ENCODE measurements around the gene BMAL1. TPM values are rescaled to one million over a fixed set of nuclear protein-coding genes. Genes with fewer than 3 reads are reported as not detected.
A peak's percentile ranks its signal among the peaks of the same experiment; 100 is the strongest.

Gene BMAL1
- total and polyA plus RNA-seq, 2 of the 4 experiments (the other 2 are of a cell fraction), result 8.8 to 9.9 TPM

- H3K9me1 ChIP-seq (ENCODE audit: insufficient read depth, low read length), result peaks cover 38% of the 10 kb centered on the region
- ChIA-PET POLR2A (ENCODE audit: unreplicated experiment) (no interaction called here), CTCF (no interaction called here)
- H3K18ac ChIP-seq (ENCODE audit: low read depth, low read length), result no peak overlapping the region
- WGBS, 2 experiments (ENCODE audit: extremely low coverage in 2 of 2, insufficient read length in 1 of 2), result no CpG with 5 or more reads among the region's 1 CpG
- H2BK20ac ChIP-seq (ENCODE audit: low read depth, low read length), result no peak overlapping the region
- peak overlapping the region; percentile 52; the same call in 1 of the 2 replicates for H2AK5ac ChIP-seq (ENCODE audit: low read depth, low read length)
- H2BK5ac ChIP-seq (ENCODE audit: low read depth, low read length, poor library complexity, severe bottlenecking), result no peak overlapping the region
- no peaks in the 10 kb centered on the region; the same call in 1 of the 2 replicates for H3K36me3 ChIP-seq (ENCODE audit: control insufficient read depth, insufficient read depth, low read length)
- no peak overlapping the region for H2AFZ ChIP-seq (replicated peaks; ENCODE audit: low read length, poor library complexity)
- H2AK9ac ChIP-seq (replicated peaks; ENCODE audit: low read depth, low read length, poor library complexity), result no peak overlapping the region
- TF ChIP-seq SMC3 (IDR thresholded peaks at IDR 0.05; ENCODE audit: low read depth, low read length), result no peak
- TF ChIP-seq MXI1 (IDR thresholded peaks at IDR 0.05; ENCODE audit: borderline replicate concordance, low read depth, low read length), result no peak
- TF ChIP-seq FOS (IDR thresholded peaks at IDR 0.05; ENCODE audit: low read depth, low read length), result no peak
- TF ChIP-seq MAZ (IDR thresholded peaks at IDR 0.05; ENCODE audit: borderline replicate concordance, low read depth, low read length), result no peak
- no peak for TF ChIP-seq BHLHE40 (IDR thresholded peaks at IDR 0.05; ENCODE audit: low read depth, low read length)
- no peak for TF ChIP-seq RAD21 (IDR thresholded peaks at IDR 0.05; ENCODE audit: low read length)
- no peak for TF ChIP-seq CTCF (conservative IDR thresholded peaks at IDR 0.05; ENCODE audit: low read depth, low read length)
- TF ChIP-seq RFX5 (IDR thresholded peaks at IDR 0.05; ENCODE audit: low read depth, low read length), result no peak
- H2BK120ac ChIP-seq (ENCODE audit: low read depth, low read length), result no peak overlapping the region
- no peak overlapping the region for H3K4ac ChIP-seq (ENCODE audit: low read depth, low read length)
- no peak overlapping the region for H3K27ac ChIP-seq (ENCODE audit: insufficient read depth, low read length)
- in situ Hi-C loops (cut with MboI; ENCODE audit: low sequenced_read_pairs), result loop anchor here (25.0 kb wide), 1 partner anchor 1020 kb away; no protein-coding TSS in a partner anchor
- intact Hi-C loops (cut with micrococcal nuclease), result no loop called here
- H4K20me1 ChIP-seq (ENCODE audit: insufficient read depth, low read length), result no peaks in the 10 kb centered on the region
- no peaks in the 10 kb centered on the region for H3K9me3 ChIP-seq (ENCODE audit: control insufficient read depth, insufficient read depth, low read length)
- no peak overlapping the region for H2BK15ac ChIP-seq (ENCODE audit: low read depth, low read length)
- peaks cover 18% of the 10 kb centered on the region for H3K4me1 ChIP-seq (ENCODE audit: control insufficient read depth, insufficient read depth, low read length)
- no peak overlapping the region for H4K91ac ChIP-seq (ENCODE audit: insufficient read depth, low read depth, low read length)
- no peak overlapping the region; the same call in 1 of the 2 replicates for H3K56ac ChIP-seq (ENCODE audit: extremely low read depth, insufficient read depth, low read length)
- no peak for ATAC-seq (ENCODE audit: low read depth)
- no peak overlapping the region for H4K8ac ChIP-seq (ENCODE audit: low read depth in 2 of 2, low read length in 2 of 2)
- H4K5ac ChIP-seq (ENCODE audit: low read depth, low read length), result no peak overlapping the region
- H3K27me3 ChIP-seq (ENCODE audit: control insufficient read depth, insufficient read depth, low read length), result no peaks in the 10 kb centered on the region
- no TSS peak for BruUV-seq (replicated peaks)
- no peak overlapping the region for H3K14ac ChIP-seq (replicated peaks; ENCODE audit: low read depth, low read length)
- no peak overlapping the region for H3K23ac ChIP-seq (ENCODE audit: low read depth, low read length)
- H3K4me3 ChIP-seq (ENCODE audit: insufficient read depth, low read depth, low read length), result no peak overlapping the region
- H3K79me1 ChIP-seq (ENCODE audit: low read depth in 1 of 2, low read length in 2 of 2), result peaks cover 35 to 74% of the 10 kb centered on the region in 2 experiments
- no peak overlapping the region for H3K9ac ChIP-seq (ENCODE audit: low read depth, low read length)
- no peak for DNase-seq
- H3K4me2 ChIP-seq (ENCODE audit: low read depth, low read length), result no peak overlapping the region
- dilution Hi-C loops (cut with HindIII; ENCODE audit: low sequenced_read_pairs, unreplicated experiment), result no loop called here
Observed at GRCh38 chr11:13332124-13332523, 54.5 kb downstream of the BMAL1 start.

All from IMR-90 (cell line).